Body of pancreas (tissue), 4 donors: ENCODE measurements around the gene IQSEC1. TPM values are rescaled to one million over a fixed set of nuclear protein-coding genes. Genes with fewer than 3 reads are reported as not detected.
A peak's percentile ranks its signal among the peaks of the same experiment; 100 is the strongest.

Experiments used
- ATAC-seq: fragments of 150-250 bp; one replicate; pipeline ENCODE4 v1.9.1; 2016
- DNase-seq, 4 donors: peaks; one replicate each; pipeline ENCODE4 v3.0.0-alpha.2; 2019
- H3K27ac ChIP-seq, 4 donors: fragments of 200-600 bp; sonication (generic); 1 replicate in 3 of 4; 2 replicates in 1 of 4; pipeline versions ENCODE4 v1.5.1 to v1.6.1; 2016 to 2019; ENCODE audit warnings: mild to moderate bottlenecking in 1 of 4, mixed read lengths in 1 of 4, moderate library complexity in 1 of 4
- H3K27me3 ChIP-seq, 2 donors: fragments of 200-600 bp; sonication (generic); one replicate each; pipeline ENCODE4 v1.6.0; 2016; ENCODE audit warnings: mild to moderate bottlenecking in 1 of 2
- H3K36me3 ChIP-seq, 2 donors: fragments of 200-600 bp; sonication (generic); replicated peaks in 1 of 2; 2 replicates each; pipeline ENCODE4 v1.5.1; 2016; ENCODE audit warnings: low read depth in 2 of 2; ENCODE audit not compliant: insufficient read depth in 1 of 2
- H3K4me1 ChIP-seq: fragments of 200-600 bp; sonication (generic); one replicate; pipeline ENCODE4 v1.6.0; 2016
- H3K4me3 ChIP-seq, 2 donors: fragments of 200-600 bp; sonication (generic); 1 replicate in 1 of 2; 2 replicates in 1 of 2; pipeline ENCODE4 v1.5.1; 2016 to 2019
- H3K9me3 ChIP-seq, 3 donors: fragments of 200-600 bp; sonication (generic); 1 replicate in 2 of 3; 2 replicates in 1 of 3; pipeline ENCODE4 v1.5.1; 2016
- POLR2A ChIP-seq, 3 donors: fragments of 450-650 bp; IDR thresholded peaks; one replicate each; pipeline ENCODE4 v1.6.1; 2016; ENCODE audit warnings: antibody characterized with exemption in 3 of 3, mild to moderate bottlenecking in 2 of 3
- WGBS, 2 donors: methylation state at CpG; one replicate each; pipeline ENCODE4 v1.1.5; 2017; 5-methylcytosine and 5-hydroxymethylcytosine counted together
- intact Hi-C: fragments of 100-400 bp; cut with DNase I; formaldehyde crosslinking; loops from one replicate; pipeline ENCODE4 v1.15.1; 2023
- total RNA-seq, 2 donors: library from RNA; depleted of rRNA; stranded (reverse); fragments of >200 nt; gene quantifications; one replicate each; pipeline ENCODE4 v1.1.0, GENCODE V29; 2016
- TF ChIP-seq, protein P1 (sequence below), 7 experiments: fragments of 450-650 bp in 4 of 7; fragments of 200-600 bp in 3 of 7; sonication (generic) in 3 of 7; IDR thresholded peaks; one replicate each; pipeline ENCODE4 v1.5.1; 2016 to 2019; ENCODE audit warnings: antibody characterized with exemption in 7 of 7

The IQSEC1 gene
- total RNA-seq, 2 donors from 2014 or later, result 29.6 to 42.2 TPM

DNA sequence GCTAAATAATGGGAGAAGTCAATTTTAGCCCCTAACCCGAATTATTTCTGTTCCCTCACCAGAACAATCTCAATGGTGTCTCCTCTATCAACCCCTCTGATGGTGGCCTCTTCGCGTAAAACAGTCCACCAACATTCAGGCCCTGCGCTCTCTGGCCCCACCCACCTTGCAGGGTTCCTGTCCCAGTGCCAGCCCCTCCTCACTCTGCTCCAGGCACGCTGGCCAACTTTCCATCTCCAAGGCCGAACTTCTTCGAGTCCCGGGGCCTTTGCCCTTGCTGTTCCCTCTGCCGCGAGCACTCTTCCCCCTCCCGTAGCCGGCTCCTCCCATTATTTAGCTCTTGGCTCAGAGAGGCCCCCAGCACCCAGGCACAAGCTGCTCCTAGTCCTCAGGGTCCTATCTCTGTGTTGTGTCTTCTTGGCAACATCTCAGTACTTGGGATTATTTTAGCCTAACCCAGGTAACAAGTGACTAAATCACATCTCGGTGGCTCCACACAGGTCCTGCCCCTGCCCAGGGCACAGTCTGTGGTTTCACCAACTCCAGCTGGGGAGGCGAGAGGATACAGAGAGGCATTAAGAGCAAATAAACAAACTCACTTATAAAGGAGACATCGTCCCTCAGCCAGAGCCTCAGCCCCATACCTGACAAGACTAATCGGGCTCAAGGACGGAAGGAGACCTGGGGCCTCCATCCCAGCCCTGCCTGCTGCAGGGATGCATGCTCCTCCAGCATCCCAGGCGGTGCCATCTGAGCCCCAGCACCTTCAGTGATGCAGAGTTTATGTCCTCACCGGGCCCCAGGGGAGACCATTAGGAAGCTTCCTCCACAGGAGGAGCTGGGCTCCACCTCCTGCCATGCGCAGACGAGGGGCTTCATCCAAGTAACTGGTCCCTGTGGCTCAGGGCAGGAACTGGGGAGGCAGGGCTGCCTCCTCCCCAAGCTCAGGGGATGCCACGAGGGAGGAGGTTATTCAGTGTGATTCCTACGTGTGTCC, 19.7 kb upstream of the IQSEC1 start:
- peak overlapping the region in 3 of 4 donors; percentile 10 to 12 (median 11) for H3K27ac ChIP-seq
- TF ChIP-seq, protein P1, sequence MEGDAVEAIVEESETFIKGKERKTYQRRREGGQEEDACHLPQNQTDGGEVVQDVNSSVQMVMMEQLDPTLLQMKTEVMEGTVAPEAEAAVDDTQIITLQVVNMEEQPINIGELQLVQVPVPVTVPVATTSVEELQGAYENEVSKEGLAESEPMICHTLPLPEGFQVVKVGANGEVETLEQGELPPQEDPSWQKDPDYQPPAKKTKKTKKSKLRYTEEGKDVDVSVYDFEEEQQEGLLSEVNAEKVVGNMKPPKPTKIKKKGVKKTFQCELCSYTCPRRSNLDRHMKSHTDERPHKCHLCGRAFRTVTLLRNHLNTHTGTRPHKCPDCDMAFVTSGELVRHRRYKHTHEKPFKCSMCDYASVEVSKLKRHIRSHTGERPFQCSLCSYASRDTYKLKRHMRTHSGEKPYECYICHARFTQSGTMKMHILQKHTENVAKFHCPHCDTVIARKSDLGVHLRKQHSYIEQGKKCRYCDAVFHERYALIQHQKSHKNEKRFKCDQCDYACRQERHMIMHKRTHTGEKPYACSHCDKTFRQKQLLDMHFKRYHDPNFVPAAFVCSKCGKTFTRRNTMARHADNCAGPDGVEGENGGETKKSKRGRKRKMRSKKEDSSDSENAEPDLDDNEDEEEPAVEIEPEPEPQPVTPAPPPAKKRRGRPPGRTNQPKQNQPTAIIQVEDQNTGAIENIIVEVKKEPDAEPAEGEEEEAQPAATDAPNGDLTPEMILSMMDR (IDR thresholded peaks at IDR 0.05), result no peak
- ATAC-seq (peak; percentile 53), DNase-seq (peak; percentile 67 to 85 (median 78))
- H3K36me3 ChIP-seq, result no peaks in the 10 kb centered on the region
- 33 to 49% methylated on average over 18 to 22 of the region's 23 CpGs for WGBS, 2 donors
- H3K27me3 ChIP-seq, result no peaks in the 10 kb centered on the region
- peaks cover 10% of the 10 kb centered on the region for H3K4me1 ChIP-seq
- H3K4me3 ChIP-seq, result no peak overlapping the region
- H3K9me3 ChIP-seq, result no peaks in the 10 kb centered on the region
- intact Hi-C loops, result loop anchor here (5.0 to 10.0 kb wide), 3 partner anchors 192 to 554 kb away; no protein-coding TSS in a partner anchor

DNA sequence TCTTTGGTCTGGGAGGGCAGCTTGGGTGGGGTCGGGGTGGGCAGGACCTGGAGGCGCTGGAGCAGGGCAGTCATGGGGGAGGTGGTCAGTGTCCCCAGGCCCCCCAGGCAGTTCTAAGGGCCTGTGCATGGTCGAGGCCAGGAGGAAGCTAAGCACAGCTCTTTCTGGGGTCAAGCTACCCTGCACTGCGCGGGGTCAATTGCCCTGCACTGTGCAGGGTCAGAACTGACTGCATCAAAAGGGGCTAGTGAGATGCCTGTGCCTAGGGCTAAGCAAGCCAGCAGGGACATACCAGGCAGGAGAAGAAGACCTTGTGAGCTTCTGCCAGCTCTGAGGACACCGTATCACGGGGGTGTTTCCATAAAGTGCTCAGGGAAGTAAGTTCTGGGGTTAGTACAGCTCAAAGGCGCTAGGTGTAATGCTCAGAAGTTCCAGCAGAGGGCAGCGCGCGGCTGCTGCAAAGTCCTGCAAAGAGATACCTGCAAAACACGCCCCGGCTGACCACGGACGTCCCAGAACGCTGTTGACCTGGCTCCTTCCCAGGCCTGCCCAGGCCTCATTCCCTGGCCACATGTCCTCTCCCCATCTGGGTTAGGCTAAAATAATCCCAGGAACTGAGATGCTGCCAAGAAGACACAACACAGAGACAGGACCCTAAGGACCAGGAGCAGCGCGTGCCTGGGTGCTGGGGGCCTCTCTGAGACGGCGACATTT, 18.8 kb upstream of the IQSEC1 start:
- Histone ChIP-seq H3K27me3 (no peaks in the 10 kb centered on the region), H3K27ac (peak overlapping the region in 3 of 4 donors; percentile 10 to 12 (median 11)), H3K4me3 (no peak overlapping the region), H3K9me3 (no peaks in the 10 kb centered on the region), H3K4me1 (peaks cover 10% of the 10 kb centered on the region), H3K36me3 (no peaks in the 10 kb centered on the region)
- WGBS, 2 donors, result 26 to 50% methylated on average over 6 to 20 of the region's 20 CpGs
- DNase-seq, result peak; percentile 93 to 96 (median 94)
- peak; percentile 89 for ATAC-seq
- TF ChIP-seq, protein P1 (IDR thresholded peaks at IDR 0.05), result peak; percentile 93 to 97 (median 95)
- TF ChIP-seq POLR2A (IDR thresholded peaks at IDR 0.05), result no peak
- intact Hi-C loops, result loop anchor here (5.0 to 10.0 kb wide), 3 partner anchors 193 to 555 kb away; no protein-coding TSS in a partner anchor

DNA sequence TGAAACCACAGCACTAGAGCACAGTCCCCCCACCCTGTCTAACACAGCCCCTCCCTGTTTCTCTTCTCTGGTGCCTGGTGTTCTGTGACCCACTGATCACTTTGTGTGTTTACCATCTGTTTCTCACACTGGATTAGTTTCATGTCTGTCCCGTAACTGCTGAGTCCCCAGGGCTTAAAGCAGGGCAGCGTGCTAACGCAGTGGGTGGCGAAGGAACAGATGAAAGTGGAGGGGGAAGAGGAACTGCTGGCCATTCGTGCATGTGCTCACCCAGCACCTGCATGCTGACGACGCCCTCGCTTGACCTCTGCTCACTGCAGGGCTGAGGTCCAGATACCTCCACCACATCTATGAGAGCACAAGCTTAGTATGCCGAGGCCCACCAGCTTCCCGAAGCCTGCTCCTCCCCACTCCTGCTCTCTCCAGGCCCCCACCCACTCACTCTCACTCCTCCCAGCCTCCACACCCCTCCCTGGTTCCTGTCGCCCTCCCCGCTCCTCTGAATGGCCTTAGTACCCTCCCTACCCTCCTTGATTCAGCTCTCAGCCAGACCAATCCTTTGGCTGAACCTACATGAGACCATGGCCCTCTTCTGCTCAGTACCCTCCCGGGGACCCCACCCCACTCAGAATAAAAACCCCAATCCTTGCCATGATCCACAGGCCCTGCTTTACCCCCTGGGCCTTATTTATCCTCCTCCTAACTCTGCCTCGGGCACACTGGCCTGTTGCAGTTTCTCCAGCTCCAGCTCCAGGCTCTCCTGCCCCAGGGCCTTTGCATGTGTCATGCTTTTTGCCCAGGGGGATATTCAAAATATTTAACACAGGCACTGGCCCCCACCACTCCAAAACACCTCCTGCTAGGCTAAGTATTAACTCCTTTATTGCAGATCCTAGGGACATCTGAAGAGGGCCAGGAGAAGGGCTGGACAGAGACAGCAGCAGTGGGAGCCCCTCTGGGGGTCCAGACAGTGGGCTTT, 15.1 kb upstream of the IQSEC1 start:
- TF ChIP-seq, protein P1 (IDR thresholded peaks at IDR 0.05), result no peak
- TF ChIP-seq POLR2A (IDR thresholded peaks at IDR 0.05), result no peak
- DNase-seq, result peak in 1 of 4 donors; percentile 22
- Histone ChIP-seq H3K36me3 (no peaks in the 10 kb centered on the region), H3K9me3 (no peaks in the 10 kb centered on the region), H3K27ac (no peak overlapping the region), H3K4me3 (no peak overlapping the region), H3K27me3 (no peaks in the 10 kb centered on the region), H3K4me1 (peaks cover 10% of the 10 kb centered on the region)
- intact Hi-C loops, result no loop called here
- 82 to 91% methylated on average over 14 of the region's 14 CpGs for WGBS, 2 donors
- no peak for ATAC-seq

DNA sequence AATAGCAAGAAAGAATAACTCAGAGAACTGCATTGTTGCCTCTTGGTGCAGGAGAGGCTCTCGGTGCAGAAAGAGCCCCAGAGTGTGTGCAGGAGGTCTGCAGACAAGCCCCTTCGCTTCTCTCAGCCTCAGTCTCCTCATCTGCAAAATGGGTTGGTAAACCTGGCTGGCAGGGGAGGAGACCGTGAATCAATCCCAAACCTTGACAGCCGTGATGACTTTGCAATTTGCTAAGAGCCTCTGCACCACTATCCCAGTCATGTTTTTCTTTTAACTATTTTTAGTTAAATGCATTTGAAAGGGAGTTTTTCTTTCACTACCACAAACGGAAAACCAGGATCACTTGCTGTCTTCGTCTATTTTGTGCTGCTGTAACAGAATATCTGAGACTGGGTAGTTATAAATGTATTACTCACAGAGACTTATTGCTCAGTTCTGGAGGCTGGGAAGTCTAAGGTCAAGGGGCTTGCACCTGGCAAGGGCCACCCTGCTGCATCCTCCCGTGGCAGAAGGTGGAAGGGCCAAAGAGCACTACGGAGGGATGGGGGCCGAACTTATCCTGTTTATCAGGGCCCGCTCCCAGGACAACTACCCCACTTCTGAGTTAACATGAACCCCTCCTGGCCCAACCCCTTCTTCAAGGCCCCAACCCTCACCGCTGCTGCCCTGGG, 14.2 kb upstream of the IQSEC1 start:
- Histone ChIP-seq H3K27ac (no peak overlapping the region), H3K4me3 (no peak overlapping the region), H3K4me1 (peaks cover 3% of the 10 kb centered on the region), H3K27me3 (no peaks in the 10 kb centered on the region), H3K36me3 (no peaks in the 10 kb centered on the region), H3K9me3 (no peaks in the 10 kb centered on the region)
- intact Hi-C loops, result no loop called here
- no peak for TF ChIP-seq POLR2A (IDR thresholded peaks at IDR 0.05)
- TF ChIP-seq, protein P1 (IDR thresholded peaks at IDR 0.05), result no peak
- DNase-seq, result no peak
- no peak for ATAC-seq
- 80 to 82% methylated on average over 11 of the region's 11 CpGs for WGBS, 2 donors
